Kidney epithelial cell (primary cell): Measurements from ENCODE around the gene SDC1. TPM values are rescaled to one million over a fixed set of nuclear protein-coding genes. Genes with fewer than 3 reads are reported as not detected.

Source experiments
- DNase-seq: peaks from one replicate; pipeline ENCODE4 v3.0.0-alpha.2; 2010; ENCODE audit warnings: low read depth
- H3K27me3 ChIP-seq: 2 replicates; pipeline ENCODE4 v1.6.0; 2011; ENCODE audit warnings: low read length; ENCODE audit not compliant: control insufficient read depth, insufficient read depth
- H3K36me3 ChIP-seq: 2 replicates; pipeline ENCODE4 v1.5.1; 2011; ENCODE audit warnings: low read length; ENCODE audit not compliant: control insufficient read depth, insufficient read depth
- H3K4me3 ChIP-seq: 2 replicates; pipeline ENCODE4 v1.5.1; 2011; ENCODE audit warnings: low read depth, mild to moderate bottlenecking, control low read depth, low read length
- CTCF ChIP-seq: IDR thresholded peaks from 2 replicates; pipeline ENCODE4 v1.5.1; 2011; ENCODE audit warnings: mild to moderate bottlenecking, moderate library complexity, low read length, control low read depth, inconsistent platforms; ENCODE audit not compliant: insufficient read depth, poor library complexity, severe bottlenecking
- total RNA-seq: library from RNA; depleted of rRNA; stranded (reverse); fragments of >200 nt; gene quantifications from 2 replicates; pipeline ENCODE4 v1.2.3, GENCODE V29; 2015

The SDC1 gene
- total RNA-seq, 1 donor from 2014 or later = 184 TPM

- H3K36me3 ChIP-seq = peaks cover 1% of the 10 kb centered on the region
- no peaks in the 10 kb centered on the region for H3K27me3 ChIP-seq
- no peak for DNase-seq
- H3K4me3 ChIP-seq = no peak overlapping the region
- TF ChIP-seq CTCF = no peak
Observed at GRCh38 chr2:20201671-20202070, 23.3 kb downstream of the SDC1 start.

GRCh38 chr2:20200697-20201555, 24.0 kb downstream of the SDC1 start:
- no peak for TF ChIP-seq CTCF
- no peak for DNase-seq
- peaks cover 1% of the 10 kb centered on the region for H3K36me3 ChIP-seq
- H3K4me3 ChIP-seq = no peak overlapping the region
- no peaks in the 10 kb centered on the region for H3K27me3 ChIP-seq

GRCh38 chr2:20199633-20200270, 25.2 kb downstream of the SDC1 start:
- no peak for TF ChIP-seq CTCF
- no peaks in the 10 kb centered on the region for H3K27me3 ChIP-seq
- H3K4me3 ChIP-seq = no peak overlapping the region
- DNase-seq = no peak
- peaks cover 1% of the 10 kb centered on the region for H3K36me3 ChIP-seq

- no peak for TF ChIP-seq CTCF
- peaks cover 1% of the 10 kb centered on the region for H3K36me3 ChIP-seq
- no peak for DNase-seq
- no peaks in the 10 kb centered on the region for H3K27me3 ChIP-seq
- H3K4me3 ChIP-seq = no peak overlapping the region
Observed at GRCh38 chr2:20198796-20199632, 25.9 kb downstream of the SDC1 start.

- Histone ChIP-seq H3K27me3 (no peaks in the 10 kb centered on the region), H3K4me3 (no peak overlapping the region), H3K36me3 (no peaks in the 10 kb centered on the region)
- no peak for TF ChIP-seq CTCF
- no peak for DNase-seq
Observed at GRCh38 chr2:20198001-20198400, 26.9 kb downstream of the SDC1 start.
